Body of pancreas (tissue), 4 donors: Measurements from ENCODE around the gene SERPINE1. TPM values are rescaled to one million over a fixed set of nuclear protein-coding genes. Genes with fewer than 3 reads are reported as not detected.
"Not testable (repeated sequence)": the region's sequence is repeated elsewhere in the genome, so short reads cannot be mapped to it uniquely, and the experiment has no call there.

Experiments used
- ATAC-seq: fragments of 150-250 bp; one replicate; pipeline ENCODE4 v1.9.1; 2016
- DNase-seq, 4 donors: peaks; one replicate each; pipeline ENCODE4 v3.0.0-alpha.2; 2019
- H3K27ac ChIP-seq, 4 donors: fragments of 200-600 bp; sonication (generic); 1 replicate in 3 of 4; 2 replicates in 1 of 4; pipeline versions ENCODE4 v1.5.1 to v1.6.1; 2016 to 2019; ENCODE audit warnings: mild to moderate bottlenecking in 1 of 4, mixed read lengths in 1 of 4, moderate library complexity in 1 of 4
- H3K27me3 ChIP-seq, 2 donors: fragments of 200-600 bp; sonication (generic); one replicate each; pipeline ENCODE4 v1.6.0; 2016; ENCODE audit warnings: mild to moderate bottlenecking in 1 of 2
- H3K36me3 ChIP-seq, 2 donors: fragments of 200-600 bp; sonication (generic); replicated peaks in 1 of 2; 2 replicates each; pipeline ENCODE4 v1.5.1; 2016; ENCODE audit warnings: low read depth in 2 of 2; ENCODE audit not compliant: insufficient read depth in 1 of 2
- H3K4me1 ChIP-seq: fragments of 200-600 bp; sonication (generic); one replicate; pipeline ENCODE4 v1.6.0; 2016
- H3K4me3 ChIP-seq, 2 donors: fragments of 200-600 bp; sonication (generic); 1 replicate in 1 of 2; 2 replicates in 1 of 2; pipeline ENCODE4 v1.5.1; 2016 to 2019
- H3K9me3 ChIP-seq, 3 donors: fragments of 200-600 bp; sonication (generic); 1 replicate in 2 of 3; 2 replicates in 1 of 3; pipeline ENCODE4 v1.5.1; 2016
- CTCF ChIP-seq, 7 experiments: fragments of 450-650 bp in 4 of 7; fragments of 200-600 bp in 3 of 7; sonication (generic) in 3 of 7; IDR thresholded peaks; one replicate each; pipeline ENCODE4 v1.5.1; 2016 to 2019; ENCODE audit warnings: antibody characterized with exemption in 7 of 7
- POLR2A ChIP-seq, 3 donors: fragments of 450-650 bp; IDR thresholded peaks; one replicate each; pipeline ENCODE4 v1.6.1; 2016; ENCODE audit warnings: antibody characterized with exemption in 3 of 3, mild to moderate bottlenecking in 2 of 3
- WGBS, 2 donors: methylation state at CpG; one replicate each; pipeline ENCODE4 v1.1.5; 2017; 5-methylcytosine and 5-hydroxymethylcytosine counted together
- intact Hi-C: fragments of 100-400 bp; cut with DNase I; formaldehyde crosslinking; loops from one replicate; pipeline ENCODE4 v1.15.1; 2023
- total RNA-seq, 2 donors: library from RNA; depleted of rRNA; stranded (reverse); fragments of >200 nt; gene quantifications; one replicate each; pipeline ENCODE4 v1.1.0, GENCODE V29; 2016

The SERPINE1 gene
- total RNA-seq, 2 donors from 2014 or later = 20.2 to 36.3 TPM

- H3K4me3 ChIP-seq = no peak overlapping the region
- no peaks in the 10 kb centered on the region for H3K9me3 ChIP-seq
- ATAC-seq (no peak), DNase-seq (no peak)
- H3K27ac ChIP-seq = no peak overlapping the region
- H3K27me3 ChIP-seq = no peaks in the 10 kb centered on the region
- peaks cover 0 to 4% of the 10 kb centered on the region in 2 donors for H3K36me3 ChIP-seq
- TF ChIP-seq CTCF (IDR thresholded peaks at IDR 0.05) (no peak), POLR2A (IDR thresholded peaks at IDR 0.05) (no peak)
- WGBS, 2 donors = 91 to 92% methylated on average over 9 of the region's 9 CpGs
- peaks cover 27% of the 10 kb centered on the region for H3K4me1 ChIP-seq
- intact Hi-C loops = no loop called here
These were observed 37.0 kb upstream of the SERPINE1 start for GRCh38 chr7:101089876-101090275.

- DNase-seq, ATAC-seq, H3K9me3 ChIP-seq, H3K4me3 ChIP-seq, intact Hi-C loops, H3K27ac ChIP-seq, H3K27me3 ChIP-seq, H3K4me1 ChIP-seq, H3K36me3 ChIP-seq: not testable (repeated sequence)
- WGBS, 2 donors = 91 to 92% methylated on average over 7 to 12 of the region's 53 CpGs
These were observed 34.5 kb upstream of the SERPINE1 start for GRCh38 chr7:101092266-101092905.

GRCh38 chr7:101093906-101094305 lies 33.0 kb upstream of the SERPINE1 start:
- H3K27ac ChIP-seq = no peak overlapping the region
- H3K4me1 ChIP-seq = peaks cover 6% of the 10 kb centered on the region
- H3K36me3 ChIP-seq = no peaks in the 10 kb centered on the region
- intact Hi-C loops = no loop called here
- DNase-seq (no peak), ATAC-seq (peak; percentile 33)
- TF ChIP-seq POLR2A (IDR thresholded peaks at IDR 0.05) = no peak
- TF ChIP-seq CTCF (IDR thresholded peaks at IDR 0.05) = no peak
- no peaks in the 10 kb centered on the region for H3K27me3 ChIP-seq
- H3K4me3 ChIP-seq = no peak overlapping the region
- no peaks in the 10 kb centered on the region for H3K9me3 ChIP-seq
- 75% methylated on average over 4 of the region's 4 CpGs for WGBS, 2 donors

- Histone ChIP-seq H3K36me3 (no peaks in the 10 kb centered on the region), H3K4me1 (peaks cover 1% of the 10 kb centered on the region), H3K27me3 (no peaks in the 10 kb centered on the region), H3K9me3 (no peaks in the 10 kb centered on the region), H3K27ac (no peak overlapping the region), H3K4me3 (no peak overlapping the region)
- DNase-seq (no peak), ATAC-seq (no peak)
- TF ChIP-seq CTCF (IDR thresholded peaks at IDR 0.05) = no peak
- no peak for TF ChIP-seq POLR2A (IDR thresholded peaks at IDR 0.05)
- 57 to 68% methylated on average over 8 to 9 of the region's 9 CpGs for WGBS, 2 donors
- intact Hi-C loops = no loop called here
These were observed 32.5 kb upstream of the SERPINE1 start for GRCh38 chr7:101094376-101094775.

GRCh38 chr7:101094791-101095375 lies 32.0 kb upstream of the SERPINE1 start:
- H3K4me1 ChIP-seq = peaks cover 5% of the 10 kb centered on the region
- no peak overlapping the region for H3K4me3 ChIP-seq
- peak; percentile 38 to 53 (median 46) for DNase-seq
- 35 to 36% methylated on average over 6 to 12 of the region's 12 CpGs for WGBS, 2 donors
- H3K9me3 ChIP-seq = no peaks in the 10 kb centered on the region
- intact Hi-C loops = no loop called here
- peak in 6 of 7 experiments; percentile 26 to 53 (median 43) for TF ChIP-seq CTCF (IDR thresholded peaks at IDR 0.05)
- TF ChIP-seq POLR2A (IDR thresholded peaks at IDR 0.05) = no peak
- peak; percentile 55 for ATAC-seq
- H3K27ac ChIP-seq = no peak overlapping the region
- no peaks in the 10 kb centered on the region for H3K36me3 ChIP-seq
- H3K27me3 ChIP-seq = no peaks in the 10 kb centered on the region
